PC-9 (cell line): Measurements from ENCODE around the gene DUS1L. TPM values are rescaled to one million over a fixed set of nuclear protein-coding genes. Genes with fewer than 3 reads are reported as not detected.

Experiments
- BruUV-seq: library from RNA; stranded (reverse); fragments of 400-500 nt; replicated peaks from 2 replicates; lab custom pipeline; 2021; lab: Mats Ljungman, UMichigan
- CTCF ChIA-PET: fragments of 300-600 bp; sonication (Branson Sonifier 250); formaldehyde crosslinking; loops from one replicate; lab custom pipeline; 2022; ENCODE audit warnings: antibody characterized with exemption; lab: Charles Lee
- POLR2A ChIA-PET: fragments of 300-600 bp; sonication (Branson Sonifier 250); formaldehyde crosslinking; loops from one replicate; lab custom pipeline; 2022; ENCODE audit warnings: antibody characterized with exemption; ENCODE audit not compliant: unreplicated experiment; lab: Charles Lee
- DNase-seq, 2 experiments: peaks; one replicate each; pipeline versions ENCODE4 v3.0.0 to v3.0.0-alpha.2; 2015 to 2022; ENCODE audit warnings: mixed read lengths in 1 of 2
- H2AFZ ChIP-seq: fragments of 200-600 bp; sonication (generic); 2 replicates; pipeline ENCODE4 v1.8.1; 2017; ENCODE audit warnings: antibody characterized with exemption
- H3F3A ChIP-seq: fragments of 200-600 bp; sonication (generic); 2 replicates; pipeline ENCODE4 v1.8.1; 2017; ENCODE audit warnings: antibody characterized with exemption, mild to moderate bottlenecking, low read depth; ENCODE audit not compliant: insufficient read depth
- H3K27ac ChIP-seq: fragments of 200-600 bp; sonication (generic); 2 replicates; pipeline ENCODE4 v1.6.1; 2016; ENCODE audit warnings: mixed run types
- H3K27me3 ChIP-seq: fragments of 200-600 bp; sonication (generic); 2 replicates; pipeline ENCODE4 v1.6.1; 2016; ENCODE audit warnings: low read depth, mixed run types; ENCODE audit not compliant: insufficient read depth
- H3K36me3 ChIP-seq: fragments of 200-600 bp; sonication (generic); 2 replicates; pipeline ENCODE4 v1.6.1; 2016; ENCODE audit warnings: low read depth, mixed run types
- H3K4me1 ChIP-seq: fragments of 200-600 bp; sonication (generic); replicated peaks from 2 replicates; pipeline ENCODE4 v1.6.1; 2016; ENCODE audit warnings: mixed run types; ENCODE audit not compliant: insufficient read depth
- H3K4me2 ChIP-seq: fragments of 200-600 bp; sonication (generic); 2 replicates; pipeline ENCODE4 v1.6.1; 2017; ENCODE audit warnings: mixed run types
- H3K4me3 ChIP-seq: fragments of 200-600 bp; sonication (generic); 2 replicates; pipeline ENCODE4 v1.6.1; 2016; ENCODE audit warnings: mixed run types
- H3K79me2 ChIP-seq: fragments of 200-600 bp; sonication (generic); 2 replicates; pipeline ENCODE4 v1.6.1; 2017; ENCODE audit warnings: low read depth, mixed run types
- H3K9me2 ChIP-seq: fragments of 200-600 bp; sonication (generic); 2 replicates; pipeline ENCODE4 v1.8.1; 2017; ENCODE audit warnings: mild to moderate bottlenecking; ENCODE audit not compliant: insufficient read depth
- H3K9me3 ChIP-seq: fragments of 200-600 bp; sonication (generic); 2 replicates; pipeline ENCODE4 v1.8.1; 2016; ENCODE audit warnings: low read depth; ENCODE audit not compliant: insufficient read depth
- H4K20me1 ChIP-seq: fragments of 200-600 bp; sonication (generic); 2 replicates; pipeline ENCODE4 v1.8.1; 2017; ENCODE audit not compliant: insufficient read depth
- CTCF ChIP-seq: fragments of 200-600 bp; sonication (generic); conservative IDR thresholded peaks from 2 replicates; pipeline ENCODE4 v1.6.1; 2017; ENCODE audit warnings: mixed run types, antibody characterized with exemption, mild to moderate bottlenecking, moderate library complexity
- EZH2 ChIP-seq: fragments of 200-600 bp; sonication (generic); IDR thresholded peaks from 2 replicates; pipeline ENCODE4 v1.8.0; 2017; ENCODE audit warnings: antibody characterized with exemption, low read depth
- intact Hi-C: fragments of 100-400 bp; cut with micrococcal nuclease; formaldehyde crosslinking; loops from one replicate; pipeline ENCODE4 v1.10.0; 2022; ENCODE audit not compliant: unreplicated experiment
- total RNA-seq: library from RNA; stranded (reverse); gene quantifications from 2 replicates; pipeline ENCODE4 v1.2.3, GENCODE V29; 2021

DUS1L gene
- total RNA-seq, 1 experiment from 2014 or later: 138 TPM

GRCh38 chr17:82016061-82016874 lies 49.3 kb downstream of the DUS1L start:
- ChIA-PET POLR2A (interaction anchor here (0.6 kb wide), 1 partner anchor 381 kb away, joined by 8 read pairs; no protein-coding TSS in a partner anchor), CTCF (no interaction called here)
- Histone ChIP-seq H3K79me2 (no peaks in the 10 kb centered on the region), H3K9me3 (no peaks in the 10 kb centered on the region), H3K4me2 (no peak overlapping the region), H3F3A (peaks cover under 1% of the 10 kb centered on the region; the same call in 1 of the 2 replicates), H2AFZ (no peak overlapping the region), H3K27me3 (no peaks in the 10 kb centered on the region), H3K4me1 (no peaks in the 10 kb centered on the region), H3K36me3 (no peaks in the 10 kb centered on the region), H3K27ac (no peak overlapping the region), H3K4me3 (no peak overlapping the region), H3K9me2 (no peaks in the 10 kb centered on the region), H4K20me1 (peaks cover 5% of the 10 kb centered on the region; the same call in 1 of the 2 replicates)
- no peak for DNase-seq
- no TSS peak for BruUV-seq
- intact Hi-C loops: no loop called here
- TF ChIP-seq EZH2 (no peak), CTCF (no peak)

GRCh38 chr17:82015311-82015971 lies 50.2 kb downstream of the DUS1L start:
- Histone ChIP-seq H3K4me2 (no peak overlapping the region), H3K36me3 (no peaks in the 10 kb centered on the region), H3F3A (no peaks in the 10 kb centered on the region; the same call in 1 of the 2 replicates), H2AFZ (no peak overlapping the region), H3K27ac (no peak overlapping the region), H3K9me3 (no peaks in the 10 kb centered on the region), H3K4me1 (no peaks in the 10 kb centered on the region), H3K4me3 (no peak overlapping the region), H3K27me3 (no peaks in the 10 kb centered on the region), H3K79me2 (no peaks in the 10 kb centered on the region), H3K9me2 (no peaks in the 10 kb centered on the region), H4K20me1 (no peaks in the 10 kb centered on the region)
- POLR2A ChIA-PET: no interaction called here
- intact Hi-C loops: no loop called here
- CTCF ChIA-PET: no interaction called here
- DNase-seq: no peak
- TF ChIP-seq EZH2 (no peak), CTCF (no peak)
- BruUV-seq: no TSS peak

GRCh38 chr17:82014971-82015310 lies 50.7 kb downstream of the DUS1L start:
- TF ChIP-seq CTCF (no peak), EZH2 (no peak)
- H2AFZ ChIP-seq: no peak overlapping the region
- H3K79me2 ChIP-seq: no peaks in the 10 kb centered on the region
- H4K20me1 ChIP-seq: no peaks in the 10 kb centered on the region
- no peak for DNase-seq
- POLR2A ChIA-PET: no interaction called here
- no peak overlapping the region for H3K27ac ChIP-seq
- no peaks in the 10 kb centered on the region for H3F3A ChIP-seq
- no peak overlapping the region for H3K4me2 ChIP-seq
- no peaks in the 10 kb centered on the region for H3K36me3 ChIP-seq
- no TSS peak for BruUV-seq
- intact Hi-C loops: no loop called here
- CTCF ChIA-PET: no interaction called here
- no peaks in the 10 kb centered on the region for H3K4me1 ChIP-seq
- no peaks in the 10 kb centered on the region for H3K9me3 ChIP-seq
- H3K9me2 ChIP-seq: no peaks in the 10 kb centered on the region
- H3K4me3 ChIP-seq: no peak overlapping the region
- no peaks in the 10 kb centered on the region for H3K27me3 ChIP-seq
